ENCODE data around the gene TF. TPM values are rescaled to one million over a fixed set of nuclear protein-coding genes. Genes with fewer than 3 reads are reported as not detected.

TF gene
- total and polyA plus RNA-seq, 4 donors = 5,045 to 9,659 (median 6,266) TPM

DNA sequence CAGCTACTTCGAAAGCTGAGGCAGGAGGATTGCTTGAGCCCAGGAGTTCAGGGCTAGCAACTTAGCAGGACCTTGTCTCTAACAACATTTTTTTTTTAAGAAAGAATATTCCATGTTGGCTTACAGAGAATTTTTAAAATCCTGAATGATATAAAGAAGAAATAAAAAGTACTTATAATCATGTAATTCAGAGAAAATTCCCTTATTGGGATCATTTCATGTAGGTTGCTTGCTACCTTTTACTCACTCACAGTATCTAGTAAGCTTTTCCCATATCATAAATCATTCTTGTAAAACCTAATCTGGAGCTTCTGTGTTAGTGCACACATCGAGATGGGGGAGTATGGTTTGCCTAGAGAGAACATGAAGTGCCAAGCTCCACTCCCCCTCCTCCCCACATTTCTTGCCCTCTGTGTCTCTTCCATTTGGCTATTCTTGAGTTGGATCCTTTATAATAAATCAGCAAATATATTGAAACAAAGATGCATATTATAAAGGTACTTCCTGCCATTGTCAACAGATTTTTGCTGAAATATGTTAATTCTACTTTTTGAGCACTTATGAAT lies 13.6 kb downstream of the TF start (continued):
- TF ChIP-seq, protein P1, sequence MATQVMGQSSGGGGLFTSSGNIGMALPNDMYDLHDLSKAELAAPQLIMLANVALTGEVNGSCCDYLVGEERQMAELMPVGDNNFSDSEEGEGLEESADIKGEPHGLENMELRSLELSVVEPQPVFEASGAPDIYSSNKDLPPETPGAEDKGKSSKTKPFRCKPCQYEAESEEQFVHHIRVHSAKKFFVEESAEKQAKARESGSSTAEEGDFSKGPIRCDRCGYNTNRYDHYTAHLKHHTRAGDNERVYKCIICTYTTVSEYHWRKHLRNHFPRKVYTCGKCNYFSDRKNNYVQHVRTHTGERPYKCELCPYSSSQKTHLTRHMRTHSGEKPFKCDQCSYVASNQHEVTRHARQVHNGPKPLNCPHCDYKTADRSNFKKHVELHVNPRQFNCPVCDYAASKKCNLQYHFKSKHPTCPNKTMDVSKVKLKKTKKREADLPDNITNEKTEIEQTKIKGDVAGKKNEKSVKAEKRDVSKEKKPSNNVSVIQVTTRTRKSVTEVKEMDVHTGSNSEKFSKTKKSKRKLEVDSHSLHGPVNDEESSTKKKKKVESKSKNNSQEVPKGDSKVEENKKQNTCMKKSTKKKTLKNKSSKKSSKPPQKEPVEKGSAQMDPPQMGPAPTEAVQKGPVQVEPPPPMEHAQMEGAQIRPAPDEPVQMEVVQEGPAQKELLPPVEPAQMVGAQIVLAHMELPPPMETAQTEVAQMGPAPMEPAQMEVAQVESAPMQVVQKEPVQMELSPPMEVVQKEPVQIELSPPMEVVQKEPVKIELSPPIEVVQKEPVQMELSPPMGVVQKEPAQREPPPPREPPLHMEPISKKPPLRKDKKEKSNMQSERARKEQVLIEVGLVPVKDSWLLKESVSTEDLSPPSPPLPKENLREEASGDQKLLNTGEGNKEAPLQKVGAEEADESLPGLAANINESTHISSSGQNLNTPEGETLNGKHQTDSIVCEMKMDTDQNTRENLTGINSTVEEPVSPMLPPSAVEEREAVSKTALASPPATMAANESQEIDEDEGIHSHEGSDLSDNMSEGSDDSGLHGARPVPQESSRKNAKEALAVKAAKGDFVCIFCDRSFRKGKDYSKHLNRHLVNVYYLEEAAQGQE (IDR thresholded peaks at IDR 0.05) = no peak
- TF ChIP-seq, protein P2, sequence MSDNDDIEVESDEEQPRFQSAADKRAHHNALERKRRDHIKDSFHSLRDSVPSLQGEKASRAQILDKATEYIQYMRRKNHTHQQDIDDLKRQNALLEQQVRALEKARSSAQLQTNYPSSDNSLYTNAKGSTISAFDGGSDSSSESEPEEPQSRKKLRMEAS (IDR thresholded peaks at IDR 0.05) = no peak
- no peak for TF ChIP-seq FOXA2 (IDR thresholded peaks at IDR 0.05)
- no peak for TF ChIP-seq RAD21 (IDR thresholded peaks at IDR 0.05)
- TF ChIP-seq TAF1 (conservative IDR thresholded peaks at IDR 0.05) = no peak
- TF ChIP-seq, protein P3, sequence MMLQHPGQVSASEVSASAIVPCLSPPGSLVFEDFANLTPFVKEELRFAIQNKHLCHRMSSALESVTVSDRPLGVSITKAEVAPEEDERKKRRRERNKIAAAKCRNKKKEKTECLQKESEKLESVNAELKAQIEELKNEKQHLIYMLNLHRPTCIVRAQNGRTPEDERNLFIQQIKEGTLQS (IDR thresholded peaks at IDR 0.05) = no peak

DNA sequence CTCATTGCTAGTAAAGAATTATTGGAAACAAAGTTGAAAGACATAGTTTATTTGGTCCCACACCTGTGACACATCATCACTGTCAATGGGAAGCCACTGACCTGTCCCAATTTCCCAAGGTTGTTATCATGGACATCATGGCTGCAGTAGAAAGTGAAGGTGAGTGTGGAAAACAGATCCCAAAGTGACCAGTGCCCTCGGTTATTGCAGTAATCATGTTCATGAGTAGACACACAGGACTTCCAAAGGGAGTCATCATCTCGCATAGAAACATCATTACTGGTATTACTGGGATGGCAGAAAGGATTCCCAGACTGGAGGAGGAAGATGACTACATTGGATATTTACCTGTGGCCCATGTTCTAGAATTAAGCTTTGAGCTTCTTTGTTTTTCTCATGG lies 14.7 kb downstream of the TF start:
- no peak overlapping the region for H3K9ac ChIP-seq (ENCODE audit: low read depth in 1 of 2, low read length in 2 of 2)
- H3K4me1 ChIP-seq (ENCODE audit: control insufficient read depth in 4 of 4, insufficient read depth in 4 of 4, low read length in 3 of 4) = peaks cover 0 to 13% (median 2%) of the 10 kb centered on the region in 4 donors
- no peaks in the 10 kb centered on the region for H3K27me3 ChIP-seq (ENCODE audit: control insufficient read depth in 4 of 4, insufficient read depth in 4 of 4, low read length in 3 of 4)
- H3K4me3 ChIP-seq (ENCODE audit: low read depth in 1 of 3, low read length in 3 of 3) = no peak overlapping the region
- no peaks in the 10 kb centered on the region for H3K9me3 ChIP-seq (ENCODE audit: control insufficient read depth in 4 of 4, low read length in 3 of 4)
- peaks cover 8 to 89% (median 75%) of the 10 kb centered on the region in 4 donors for H3K36me3 ChIP-seq (ENCODE audit: control insufficient read depth in 4 of 4, insufficient read depth in 3 of 4, low read depth in 1 of 4, low read length in 3 of 4)
- WGBS = 74% methylated on average over 2 of the region's 2 CpGs
- peak; percentile 33 for DNase-seq (ENCODE audit: low spot score)
- H3K27ac ChIP-seq (ENCODE audit: low read depth in 1 of 2, low read length in 2 of 2) = no peak overlapping the region
- TF ChIP-seq SP1 (IDR thresholded peaks at IDR 0.05) (no peak), FOXA1 (IDR thresholded peaks at IDR 0.05) (no peak), HNF4A (conservative IDR thresholded peaks at IDR 0.05) (no peak), YY1 (IDR thresholded peaks at IDR 0.05) (peak; percentile 5), GABPA (IDR thresholded peaks at IDR 0.05 in 1 of 2, conservative IDR thresholded peaks at IDR 0.05 in 1 of 2) (no peak), RAD21 (IDR thresholded peaks at IDR 0.05) (no peak), TAF1 (conservative IDR thresholded peaks at IDR 0.05) (no peak), NR2F2 (IDR thresholded peaks at IDR 0.05) (no peak), FOXA2 (IDR thresholded peaks at IDR 0.05) (no peak), RXRA (IDR thresholded peaks at IDR 0.05) (no peak), HNF4G (IDR thresholded peaks at IDR 0.05) (no peak), EGR1 (IDR thresholded peaks at IDR 0.05; ENCODE audit: low read depth in 2 of 2) (no peak), JUND (IDR thresholded peaks at IDR 0.05) (peak in 1 of 2 donors; percentile 56)
- TF ChIP-seq, protein P4, sequence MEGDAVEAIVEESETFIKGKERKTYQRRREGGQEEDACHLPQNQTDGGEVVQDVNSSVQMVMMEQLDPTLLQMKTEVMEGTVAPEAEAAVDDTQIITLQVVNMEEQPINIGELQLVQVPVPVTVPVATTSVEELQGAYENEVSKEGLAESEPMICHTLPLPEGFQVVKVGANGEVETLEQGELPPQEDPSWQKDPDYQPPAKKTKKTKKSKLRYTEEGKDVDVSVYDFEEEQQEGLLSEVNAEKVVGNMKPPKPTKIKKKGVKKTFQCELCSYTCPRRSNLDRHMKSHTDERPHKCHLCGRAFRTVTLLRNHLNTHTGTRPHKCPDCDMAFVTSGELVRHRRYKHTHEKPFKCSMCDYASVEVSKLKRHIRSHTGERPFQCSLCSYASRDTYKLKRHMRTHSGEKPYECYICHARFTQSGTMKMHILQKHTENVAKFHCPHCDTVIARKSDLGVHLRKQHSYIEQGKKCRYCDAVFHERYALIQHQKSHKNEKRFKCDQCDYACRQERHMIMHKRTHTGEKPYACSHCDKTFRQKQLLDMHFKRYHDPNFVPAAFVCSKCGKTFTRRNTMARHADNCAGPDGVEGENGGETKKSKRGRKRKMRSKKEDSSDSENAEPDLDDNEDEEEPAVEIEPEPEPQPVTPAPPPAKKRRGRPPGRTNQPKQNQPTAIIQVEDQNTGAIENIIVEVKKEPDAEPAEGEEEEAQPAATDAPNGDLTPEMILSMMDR (IDR thresholded peaks at IDR 0.05; ENCODE audit: low read depth, low read length, missing input control) = no peak
- TF ChIP-seq, protein P2 (IDR thresholded peaks at IDR 0.05) = peak; percentile 36
- TF ChIP-seq, protein P3 (IDR thresholded peaks at IDR 0.05) = no peak
- TF ChIP-seq, protein P1 (IDR thresholded peaks at IDR 0.05) = no peak
- TF ChIP-seq, protein P5, sequence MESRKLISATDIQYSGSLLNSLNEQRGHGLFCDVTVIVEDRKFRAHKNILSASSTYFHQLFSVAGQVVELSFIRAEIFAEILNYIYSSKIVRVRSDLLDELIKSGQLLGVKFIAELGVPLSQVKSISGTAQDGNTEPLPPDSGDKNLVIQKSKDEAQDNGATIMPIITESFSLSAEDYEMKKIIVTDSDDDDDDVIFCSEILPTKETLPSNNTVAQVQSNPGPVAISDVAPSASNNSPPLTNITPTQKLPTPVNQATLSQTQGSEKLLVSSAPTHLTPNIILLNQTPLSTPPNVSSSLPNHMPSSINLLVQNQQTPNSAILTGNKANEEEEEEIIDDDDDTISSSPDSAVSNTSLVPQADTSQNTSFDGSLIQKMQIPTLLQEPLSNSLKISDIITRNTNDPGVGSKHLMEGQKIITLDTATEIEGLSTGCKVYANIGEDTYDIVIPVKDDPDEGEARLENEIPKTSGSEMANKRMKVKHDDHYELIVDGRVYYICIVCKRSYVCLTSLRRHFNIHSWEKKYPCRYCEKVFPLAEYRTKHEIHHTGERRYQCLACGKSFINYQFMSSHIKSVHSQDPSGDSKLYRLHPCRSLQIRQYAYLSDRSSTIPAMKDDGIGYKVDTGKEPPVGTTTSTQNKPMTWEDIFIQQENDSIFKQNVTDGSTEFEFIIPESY (IDR thresholded peaks at IDR 0.05) = peak; percentile 67
